Lower leg skin (tissue), 3 donors: ENCODE results near the gene HDAC3.

ENCODE experiments used
- CTCF ChIP-seq, 3 donors: fragments of 450-650 bp; IDR thresholded peaks; one replicate each; pipeline ENCODE4 v1.5.1; 2016; ENCODE audit warnings: antibody characterized with exemption in 3 of 3, mild to moderate bottlenecking in 3 of 3, moderate library complexity in 2 of 3
- POLR2A ChIP-seq, 2 donors: fragments of 450-650 bp; IDR thresholded peaks; one replicate each; pipeline ENCODE4 v1.6.1; 2016 to 2017; ENCODE audit warnings: antibody characterized with exemption in 2 of 2, mild to moderate bottlenecking in 1 of 2, moderate library complexity in 1 of 2

- TF ChIP-seq CTCF (IDR thresholded peaks at IDR 0.05) = no peak
- TF ChIP-seq POLR2A (IDR thresholded peaks at IDR 0.05) = no peak
Measured at GRCh38 chr5:141683596-141684141, 47.0 kb upstream of the HDAC3 start.
